Inferior parietal cortex (tissue), 1 donor: ENCODE measurements around the gene MAP2K1.
"Not testable (repeated sequence)": the region's sequence is repeated elsewhere in the genome, so short reads cannot be mapped to it uniquely, and the experiment has no call there.

Source experiments
- DNase-seq: peaks from one replicate; pipeline ENCODE4 v3.0.0-alpha.2; 2016; ENCODE audit errors: extremely low spot score

MAP2K1 gene

DNA sequence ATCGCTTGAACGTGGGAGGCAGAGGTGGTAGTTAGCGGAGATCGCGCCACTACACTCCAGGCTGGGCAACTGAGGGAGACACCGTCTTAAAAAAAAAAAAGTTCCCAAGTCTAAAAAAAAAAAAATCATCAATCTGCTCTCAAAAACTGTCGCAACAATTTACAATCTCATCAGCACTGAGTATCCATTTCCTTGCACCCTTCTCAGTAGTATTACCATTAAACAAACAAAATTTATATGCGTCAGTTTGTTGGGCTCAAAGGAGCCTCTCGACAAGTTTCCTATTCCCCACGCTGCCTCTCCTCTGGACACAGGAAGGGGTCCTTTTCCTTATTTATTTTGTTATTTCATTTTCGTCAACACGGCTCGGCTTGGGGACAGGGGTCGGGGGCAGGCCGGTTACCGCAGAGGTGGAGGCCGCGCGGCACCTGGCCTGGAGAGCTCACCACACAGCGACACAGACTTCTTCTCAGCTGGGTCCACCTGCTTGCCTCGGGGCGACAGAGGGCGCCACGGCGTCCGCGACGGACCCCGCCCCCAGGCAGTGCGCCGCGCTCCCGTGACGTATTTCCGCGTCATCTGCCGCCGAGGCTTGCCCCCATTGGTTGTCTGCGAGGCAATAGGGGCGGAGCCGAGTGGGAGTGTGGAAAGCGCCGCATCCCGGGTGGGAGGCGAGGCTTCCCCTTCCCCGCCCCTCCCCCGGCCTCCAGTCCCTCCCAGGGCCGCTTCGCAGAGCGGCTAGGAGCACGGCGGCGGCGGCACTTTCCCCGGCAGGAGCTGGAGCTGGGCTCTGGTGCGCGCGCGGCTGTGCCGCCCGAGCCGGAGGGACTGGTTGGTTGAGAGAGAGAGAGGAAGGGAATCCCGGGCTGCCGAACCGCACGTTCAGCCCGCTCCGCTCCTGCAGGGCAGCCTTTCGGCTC lies at the start of gene MAP2K1:
TSS of gene MAP2K1 (plus strand) at position 709 of the 920 bp plus-strand sequence. CDS start 436 bp downstream, outside the sequence.
- peak; percentile 98 for DNase-seq

DNA sequence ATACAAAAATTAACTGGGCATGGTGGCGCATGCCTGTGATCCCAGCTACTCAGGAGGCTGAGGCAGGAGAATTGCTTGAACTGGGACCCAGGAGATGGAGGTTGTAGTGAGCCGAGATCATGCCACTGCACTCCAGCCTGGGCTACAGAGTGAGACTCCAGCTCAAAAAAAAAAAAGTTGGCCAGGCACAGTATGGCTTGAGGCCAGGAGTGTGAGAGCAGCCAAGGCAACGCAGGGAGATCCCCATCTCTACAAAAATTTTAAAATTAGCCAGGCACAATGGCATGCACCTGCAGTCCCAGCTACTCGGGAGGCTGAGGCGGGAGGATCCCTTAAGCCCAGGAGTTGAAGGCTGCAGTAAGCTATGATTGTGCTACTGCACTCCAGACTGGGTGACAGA lies 38.2 kb upstream of the MAP2K1 start:
- not testable (repeated sequence) for DNase-seq

DNA sequence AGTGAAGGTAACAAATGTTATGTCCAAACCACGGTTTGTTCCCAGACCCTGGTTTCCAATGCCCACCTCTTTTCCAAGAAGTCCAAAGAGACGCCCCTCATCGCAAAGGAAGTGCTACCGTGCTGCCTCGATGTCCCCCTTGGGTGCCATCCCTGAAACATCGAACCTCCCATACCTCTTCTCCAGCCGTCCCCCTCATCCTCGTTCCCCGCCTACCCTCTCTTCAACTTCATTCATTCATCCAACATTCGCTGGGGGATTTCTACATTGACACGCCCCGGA lies 30.7 kb upstream of the MAP2K1 start:
- DNase-seq = no peak

DNA sequence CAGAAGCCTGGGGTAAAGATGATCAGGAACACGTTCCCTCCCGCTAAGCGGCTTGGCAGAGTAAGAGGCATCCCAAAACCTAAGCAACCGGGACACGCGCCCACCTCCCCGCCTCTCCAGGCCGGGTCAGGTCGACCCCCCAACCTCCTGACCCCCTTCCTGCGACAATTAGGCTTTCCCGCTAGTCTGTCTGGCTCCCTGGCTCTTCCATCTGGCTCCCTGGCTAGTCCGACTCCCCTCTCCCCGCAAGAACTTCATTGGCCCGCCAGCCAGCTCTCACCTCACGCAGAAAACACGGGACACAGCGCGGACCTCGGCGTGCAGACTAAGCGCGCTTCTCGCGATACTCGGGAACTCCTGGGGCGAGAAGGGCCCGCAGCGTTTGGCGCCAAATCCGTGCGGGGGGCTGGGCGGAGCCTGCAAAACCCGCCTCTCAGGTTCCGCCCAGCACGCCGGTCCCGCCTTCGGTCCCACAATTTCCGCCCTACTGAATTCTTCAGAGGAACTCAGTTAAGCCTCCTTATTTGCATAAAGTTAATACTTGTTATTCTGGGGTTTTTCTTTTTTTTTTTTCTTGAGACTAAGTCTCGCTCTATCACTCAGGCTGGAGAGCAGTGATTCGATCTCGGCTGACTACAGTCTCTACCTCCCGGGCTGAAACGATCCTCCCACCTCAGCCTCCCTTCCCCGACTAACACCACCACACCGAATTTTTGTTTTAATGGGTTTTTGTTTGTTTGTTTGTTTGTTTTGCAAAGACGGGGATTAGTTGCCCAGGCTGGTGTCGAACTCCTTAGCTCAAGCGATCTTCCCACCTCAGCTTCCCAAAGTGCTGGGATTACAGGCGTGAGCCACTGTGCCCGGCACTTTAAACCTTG lies 30.1 kb upstream of the MAP2K1 start, which contains the start of gene TIPIN:
TSS of gene TIPIN (minus strand) at position 327 of the 878 bp plus-strand sequence. CDS start 3,738 bp downstream, outside the sequence.
- peak; percentile 85 for DNase-seq

DNA sequence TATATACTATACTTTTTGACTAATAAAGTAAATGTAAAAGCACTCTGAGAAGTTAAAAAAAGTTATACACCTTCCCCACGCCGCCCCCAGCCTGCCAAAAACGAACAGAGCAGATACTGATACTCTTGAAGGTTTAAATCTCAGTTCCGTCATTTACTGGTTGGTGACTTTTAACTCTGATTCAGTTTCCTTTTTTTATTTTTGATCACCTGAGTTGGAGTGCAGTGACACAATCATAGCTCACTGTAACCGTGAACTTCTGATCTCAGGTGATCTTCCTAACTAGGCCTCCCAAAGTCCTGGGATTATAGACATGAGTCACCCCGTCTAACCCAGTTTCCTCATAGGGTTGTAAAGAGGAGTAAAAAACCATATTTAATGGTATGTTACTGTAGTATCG lies 27.0 kb upstream of the MAP2K1 start:
- DNase-seq = no peak

DNA sequence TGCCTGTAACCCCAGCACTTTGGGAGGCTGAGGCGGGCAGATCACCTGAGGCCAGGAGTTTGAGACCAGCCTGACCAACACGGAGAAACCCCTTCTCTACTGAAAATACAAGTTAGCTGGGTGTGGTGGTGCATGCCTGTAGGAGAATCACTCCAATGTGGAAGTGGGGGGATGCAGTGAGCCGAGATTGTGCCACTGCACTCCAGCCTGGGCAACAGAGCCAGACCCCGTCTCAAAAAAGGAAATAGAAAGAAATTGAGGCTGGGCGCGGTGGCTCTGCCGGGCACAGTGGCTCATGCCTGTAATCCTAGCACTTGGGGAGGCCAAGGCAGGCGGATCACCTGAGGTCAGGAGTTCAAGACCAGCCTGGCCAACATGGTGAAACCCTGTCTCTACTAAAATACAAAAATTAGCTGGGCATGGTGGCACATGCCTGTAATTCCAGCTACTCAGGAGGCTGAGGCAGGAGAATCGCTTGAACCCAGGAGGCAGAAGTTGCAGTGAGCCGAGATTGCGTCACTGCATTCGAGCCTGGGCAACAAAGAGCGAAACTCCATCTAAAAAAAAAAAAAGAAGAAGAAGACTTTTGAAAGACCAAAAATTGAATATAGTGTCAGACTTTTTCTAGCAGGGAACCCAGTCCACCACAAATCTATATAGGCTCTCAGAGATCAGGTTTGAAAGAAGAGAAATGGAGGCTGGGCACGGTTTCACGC lies 24.8 kb upstream of the MAP2K1 start:
- DNase-seq = not testable (repeated sequence)

DNA sequence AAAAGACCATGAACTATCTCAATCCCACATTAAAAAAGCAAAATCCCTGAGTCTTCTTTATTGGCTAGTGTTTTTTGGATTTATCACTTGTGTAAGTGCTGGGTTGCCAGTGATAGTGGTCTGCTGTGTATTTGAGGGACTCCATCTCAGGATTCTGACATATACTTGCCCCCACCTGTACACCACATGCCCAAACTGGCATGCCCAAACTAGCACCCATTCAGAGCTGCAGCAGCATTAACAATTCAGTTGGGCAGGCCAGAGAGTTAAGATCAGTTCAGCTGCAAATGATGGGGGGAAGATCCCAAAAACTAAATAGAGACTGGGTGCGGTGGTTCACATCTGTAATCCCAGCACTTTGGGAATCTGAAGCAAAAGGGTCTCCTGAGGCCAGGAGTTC lies 23.9 kb upstream of the MAP2K1 start:
- DNase-seq = no peak

DNA sequence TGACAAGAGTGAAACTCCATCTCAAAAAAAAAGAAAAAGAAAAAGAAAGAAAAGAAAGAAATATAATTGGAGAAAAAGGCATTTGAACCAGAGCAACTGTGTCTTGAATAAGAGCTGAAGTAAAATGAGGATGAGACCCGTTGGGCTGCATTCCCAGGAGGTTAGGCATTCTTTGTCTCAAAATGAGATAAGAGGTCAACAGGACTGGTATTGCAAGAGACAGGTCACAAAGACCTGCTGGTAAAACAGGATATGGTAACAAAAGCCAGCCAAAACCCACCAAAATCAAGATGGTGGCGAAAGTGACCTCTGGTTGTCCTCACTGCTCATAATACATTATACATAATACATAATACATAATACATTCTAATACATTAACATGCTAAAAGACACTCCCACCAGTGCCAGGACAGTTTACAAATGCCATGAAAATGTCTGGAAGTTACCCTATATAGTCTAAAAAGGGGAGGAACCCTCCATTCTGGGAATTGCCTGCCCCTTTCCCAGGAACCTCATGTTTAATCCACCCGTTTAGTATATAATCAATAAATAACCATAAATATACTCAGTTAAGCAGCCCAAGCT lies 21.7 kb upstream of the MAP2K1 start:
- DNase-seq = no peak

DNA sequence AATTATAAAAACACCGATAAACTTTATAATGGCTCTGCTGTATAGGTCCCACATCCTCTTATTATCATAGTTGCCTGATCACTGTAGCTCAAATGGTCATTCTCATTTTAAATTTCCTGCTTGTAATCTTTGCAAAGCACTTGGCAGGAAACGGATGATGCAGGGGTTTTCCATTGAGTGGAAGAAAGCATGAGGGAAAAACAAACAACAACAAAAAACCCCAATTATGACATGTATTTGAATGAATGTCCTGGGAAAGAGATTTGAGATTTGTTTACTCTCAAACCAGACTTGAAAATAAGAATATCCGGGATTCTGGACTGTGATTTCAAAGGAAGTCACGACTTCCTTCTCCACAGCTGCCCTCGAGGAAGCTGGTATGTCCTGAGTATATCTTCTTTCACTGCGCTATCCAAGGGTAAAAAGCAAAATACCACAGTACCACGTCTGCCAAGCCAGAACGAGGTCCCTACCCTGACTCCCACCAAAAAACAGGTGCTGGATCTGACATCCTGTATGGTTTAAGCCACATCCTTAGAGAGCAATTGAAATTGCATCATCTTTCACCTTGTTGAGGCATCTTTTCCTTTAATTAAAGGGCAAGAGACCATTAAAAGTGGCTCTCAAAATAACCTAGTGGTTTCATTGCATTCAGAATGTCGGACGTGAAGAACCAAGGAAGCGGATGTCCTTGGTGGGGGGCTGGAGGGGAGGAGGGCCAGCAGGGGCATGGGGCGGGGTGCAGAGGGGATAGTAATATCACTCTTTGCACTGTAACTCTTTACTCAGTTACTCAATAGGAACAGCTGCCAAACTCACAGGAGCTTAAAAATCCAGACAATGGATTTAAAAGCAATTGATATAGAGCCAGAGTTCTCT lies 16.7 kb upstream of the MAP2K1 start:
- DNase-seq = no peak

DNA sequence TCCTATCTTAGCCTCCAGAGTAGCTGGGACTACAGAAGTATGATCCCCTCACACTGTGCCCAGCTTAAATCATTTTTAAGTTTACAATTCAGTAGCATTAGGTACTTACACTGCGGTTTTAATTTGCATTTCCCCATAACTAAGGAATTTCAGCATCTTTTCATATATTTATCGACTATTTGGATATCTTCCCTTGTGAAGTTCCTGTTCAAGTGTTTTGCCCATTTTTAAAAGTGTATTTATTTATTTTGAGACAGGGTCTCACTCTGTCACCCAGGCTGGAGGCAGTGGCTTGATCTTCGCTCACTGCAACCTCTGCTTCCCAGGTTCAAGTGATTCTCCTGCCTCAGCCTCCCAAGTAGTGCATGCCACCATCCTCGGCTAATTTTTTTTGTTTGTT lies 12.5 kb upstream of the MAP2K1 start:
- DNase-seq = no peak

DNA sequence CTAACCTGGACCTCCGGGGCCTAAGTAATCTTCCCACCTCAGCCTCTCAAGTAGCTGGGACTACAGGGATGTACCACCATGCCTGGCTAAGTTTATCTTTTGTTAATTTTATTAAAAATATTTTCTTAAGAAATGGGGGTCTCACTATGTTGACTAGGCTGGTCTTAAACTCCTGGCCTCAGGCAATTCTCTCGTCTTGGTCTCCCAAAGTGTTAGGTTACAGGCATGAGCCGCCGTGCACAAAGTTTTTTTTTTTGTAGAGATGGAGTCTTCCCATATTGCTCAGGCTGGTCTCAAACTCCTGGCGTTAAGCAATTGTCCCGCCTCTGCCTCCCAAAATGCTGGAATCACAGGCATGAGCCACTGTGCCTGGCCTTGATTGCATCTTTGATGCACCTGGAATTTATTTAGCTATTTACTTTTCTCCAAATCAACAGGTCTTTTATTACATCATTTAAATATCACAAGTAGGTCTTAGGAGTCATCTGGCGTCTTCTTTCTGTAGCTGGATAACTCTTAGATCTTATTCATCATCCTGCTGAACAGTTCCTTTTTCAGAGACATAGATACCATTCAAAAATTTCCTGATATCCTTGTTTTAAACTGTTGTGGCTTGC lies 7.8 kb upstream of the MAP2K1 start:
- DNase-seq = no peak

DNA sequence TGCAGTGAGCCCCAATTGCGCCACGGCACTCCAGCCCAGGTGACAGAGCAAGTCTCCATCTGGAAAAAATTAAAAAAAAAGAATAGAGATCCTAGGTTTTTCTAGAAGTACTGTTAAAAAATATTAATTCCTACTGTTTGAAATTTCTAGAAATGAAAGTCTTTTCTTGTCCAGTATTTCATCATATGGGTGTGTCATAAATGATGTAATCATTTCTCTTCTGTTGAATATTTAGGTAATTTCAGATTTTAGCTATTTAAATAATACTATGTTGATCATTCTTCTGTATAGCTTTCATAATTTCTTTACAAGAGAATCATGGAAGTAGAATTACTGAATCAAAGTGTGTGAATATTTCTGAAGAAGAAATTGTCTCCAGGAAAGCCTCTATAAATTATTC lies 5.3 kb upstream of the MAP2K1 start:
- DNase-seq = not testable (repeated sequence)

DNA sequence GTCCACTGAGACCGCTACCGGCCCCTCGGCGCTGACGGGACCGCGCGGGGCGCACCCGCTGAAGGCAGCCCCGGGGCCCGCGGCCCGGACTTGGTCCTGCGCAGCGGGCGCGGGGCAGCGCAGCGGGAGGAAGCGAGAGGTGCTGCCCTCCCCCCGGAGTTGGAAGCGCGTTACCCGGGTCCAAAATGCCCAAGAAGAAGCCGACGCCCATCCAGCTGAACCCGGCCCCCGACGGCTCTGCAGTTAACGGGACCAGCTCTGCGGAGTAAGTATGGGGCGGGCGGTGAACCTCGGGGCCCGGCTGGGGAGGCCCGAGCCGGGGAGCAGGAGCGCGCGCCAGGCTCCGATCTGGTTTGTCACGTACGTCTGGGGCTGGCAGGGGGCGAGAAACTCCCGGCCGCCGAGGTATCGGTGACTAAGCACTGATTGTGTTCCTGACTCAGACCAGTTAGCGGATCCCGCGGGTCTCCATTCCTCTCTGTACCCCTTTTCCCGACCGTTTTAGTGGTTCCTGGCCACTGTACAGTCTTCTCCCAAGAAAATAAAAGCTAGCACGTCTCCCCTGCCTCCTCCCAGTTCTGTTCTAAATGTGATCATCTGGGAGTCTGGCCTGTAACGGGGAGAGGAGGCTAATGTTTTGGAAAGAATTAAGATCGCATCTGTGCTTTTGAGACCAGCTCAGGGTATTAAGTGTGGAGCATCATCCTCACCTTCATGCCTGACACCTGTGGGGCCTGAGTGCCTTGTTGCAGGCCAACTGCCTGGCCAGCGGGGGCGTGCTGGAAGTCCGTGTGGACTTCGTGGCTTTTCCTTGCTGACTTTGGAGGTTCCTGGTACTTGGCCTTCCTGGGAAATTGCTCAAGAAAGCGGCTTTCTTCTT lies 691 bp downstream of the MAP2K1 start:
- DNase-seq = no peak

DNA sequence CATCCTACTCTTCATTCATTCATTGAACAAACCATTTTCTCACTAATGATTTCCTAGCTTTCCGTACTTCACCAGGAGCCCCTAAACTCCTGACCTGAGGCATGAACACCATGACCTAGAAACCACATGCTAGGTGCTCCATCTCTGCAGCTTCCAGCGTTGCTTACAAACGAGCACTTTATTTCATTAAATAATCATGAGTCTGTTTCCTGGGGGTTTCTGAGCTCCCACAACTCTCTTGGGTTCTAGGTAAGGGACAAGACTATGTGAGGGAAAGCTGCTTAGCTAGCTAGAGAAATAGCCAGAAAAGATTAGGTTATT lies 1.3 kb downstream of the MAP2K1 start:
- no peak for DNase-seq

DNA sequence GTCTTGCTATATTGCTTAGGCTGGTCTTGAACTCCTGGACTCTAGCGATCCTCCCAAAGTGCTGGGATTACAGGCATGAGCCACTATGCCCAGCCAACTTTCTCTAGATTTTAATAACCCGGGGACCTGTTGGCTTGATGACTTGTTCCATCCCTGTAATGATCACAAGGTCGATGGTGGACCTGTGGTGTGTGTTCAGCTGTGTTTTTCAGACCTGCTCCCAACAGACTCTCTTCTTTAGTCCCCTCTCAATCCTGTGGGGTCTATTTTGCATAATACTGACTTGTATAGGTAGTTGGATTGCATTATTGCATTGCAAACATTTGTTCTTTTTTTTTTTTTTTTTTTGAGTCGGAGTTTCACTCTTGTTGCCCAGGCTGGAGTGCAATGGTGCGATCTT lies 1.9 kb downstream of the MAP2K1 start:
- DNase-seq = no peak

DNA sequence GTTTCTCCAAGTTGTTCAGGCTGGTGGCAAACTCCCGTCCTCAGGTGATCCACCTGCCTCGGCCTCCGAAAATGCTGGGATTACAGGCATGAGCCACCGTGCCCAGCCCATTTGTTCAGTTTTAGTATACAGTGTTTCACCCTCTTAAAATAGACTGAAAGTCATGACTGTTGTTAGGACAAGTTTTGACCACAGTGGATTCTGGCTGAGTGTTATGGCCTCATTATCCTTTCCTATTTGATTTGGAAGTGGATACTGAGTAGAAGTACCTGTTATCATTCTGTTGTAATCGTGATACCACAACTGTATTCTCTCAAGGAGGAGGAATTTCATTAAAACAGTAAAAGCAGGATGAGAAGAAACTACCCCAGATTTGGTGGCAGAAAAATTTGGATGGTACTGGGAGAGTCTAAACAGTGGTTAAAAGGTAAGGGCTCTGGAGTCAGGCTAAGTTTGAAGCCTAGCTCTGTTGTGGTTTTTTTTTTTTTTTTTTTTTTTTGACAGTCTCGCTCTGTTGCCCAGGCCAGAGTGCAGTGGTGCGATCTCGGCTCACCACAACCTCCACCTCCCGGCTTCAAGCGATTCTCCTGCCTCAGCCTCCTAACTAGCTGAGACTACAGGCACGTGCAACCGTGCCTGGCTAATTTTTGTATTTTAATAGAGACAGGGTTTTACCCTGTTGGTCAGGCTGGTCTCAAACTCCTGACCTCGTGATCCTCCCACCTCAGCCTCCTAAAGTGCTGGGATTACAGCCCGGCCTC lies 2.6 kb downstream of the MAP2K1 start:
- DNase-seq = no peak

DNA sequence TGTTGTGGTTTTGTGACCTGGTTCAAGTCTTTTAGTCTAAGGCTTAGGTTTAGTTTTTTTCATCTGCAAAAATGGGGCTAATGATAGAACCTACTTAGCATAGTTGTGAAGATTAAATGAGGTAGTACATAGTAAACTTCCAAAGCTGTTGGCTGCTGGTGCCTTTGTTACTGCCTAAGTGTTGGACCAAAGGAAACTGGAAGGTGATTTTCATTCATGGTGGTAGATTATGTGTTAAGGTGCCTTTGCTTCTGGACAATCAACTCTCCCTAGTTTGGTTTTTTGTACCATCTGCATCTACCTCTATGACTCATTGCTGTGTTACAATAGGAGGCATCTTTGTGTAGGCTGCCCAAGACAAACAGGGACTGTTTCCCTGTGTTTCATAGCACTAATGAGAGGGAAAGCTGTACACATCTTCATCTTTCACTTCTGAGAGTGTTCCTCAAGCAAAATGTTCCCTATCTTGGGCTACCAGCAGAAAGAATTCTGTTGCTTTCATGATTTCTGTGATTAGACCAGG lies 3.2 kb downstream of the MAP2K1 start:
- no peak for DNase-seq

DNA sequence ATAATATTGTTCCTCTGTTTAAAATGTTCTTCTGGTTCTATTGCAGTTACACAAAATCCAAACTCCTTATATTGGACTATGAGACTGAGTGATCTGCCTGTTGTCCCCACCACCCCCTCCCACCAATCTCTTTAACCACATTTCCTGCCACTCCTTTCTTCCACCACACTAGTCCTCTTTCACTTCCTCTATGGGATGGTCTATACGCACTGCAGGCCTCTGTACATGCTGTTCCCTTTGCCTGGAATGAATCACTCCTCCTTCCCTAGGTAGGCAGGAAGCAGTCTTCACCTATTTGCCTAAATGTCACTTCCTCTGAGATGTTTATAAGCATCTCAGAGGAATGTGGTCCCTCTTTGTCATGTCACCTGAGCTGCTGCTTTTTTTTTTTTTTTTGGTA lies 4.0 kb downstream of the MAP2K1 start:
- no peak for DNase-seq
